Trophoblast cell (in vitro differentiated cells and primary cell): ENCODE data around the gene KLHDC10.

ENCODE experiments used
- DNase-seq, 2 donors: peaks; one replicate each; pipeline ENCODE4 v3.0.0-alpha.2; 2016
- H2AFZ ChIP-seq: 2 replicates; pipeline ENCODE4 v1.6.1; 2013; ENCODE audit warnings: low read length, moderate library complexity, mild to moderate bottlenecking; ENCODE audit not compliant: insufficient read depth, poor library complexity
- H2AK5ac ChIP-seq: 2 replicates; pipeline ENCODE4 v1.6.1; 2013; ENCODE audit warnings: mild to moderate bottlenecking, low read length
- H2BK120ac ChIP-seq: 2 replicates; pipeline ENCODE4 v1.6.1; 2013; ENCODE audit warnings: low read length, mild to moderate bottlenecking, moderate library complexity; ENCODE audit not compliant: insufficient read depth, poor library complexity
- H2BK12ac ChIP-seq: 2 replicates; pipeline ENCODE4 v1.6.1; 2013; ENCODE audit warnings: mild to moderate bottlenecking, low read length, moderate library complexity
- H2BK5ac ChIP-seq: 2 replicates; pipeline ENCODE4 v1.6.1; 2013; ENCODE audit warnings: low read length, low read depth, moderate library complexity, mild to moderate bottlenecking; ENCODE audit not compliant: poor library complexity
- H3K14ac ChIP-seq: 2 replicates; pipeline ENCODE4 v1.6.1; 2013; ENCODE audit warnings: mild to moderate bottlenecking, low read length
- H3K18ac ChIP-seq: 2 replicates; pipeline ENCODE4 v1.6.1; 2013; ENCODE audit warnings: mild to moderate bottlenecking, low read length
- H3K23ac ChIP-seq: 2 replicates; pipeline ENCODE4 v1.6.1; 2013; ENCODE audit warnings: low read length
- H3K27ac ChIP-seq: 2 replicates; pipeline ENCODE4 v1.5.1; 2013; ENCODE audit warnings: low read depth, mild to moderate bottlenecking, inconsistent platforms, low read length, moderate library complexity
- H3K27me3 ChIP-seq: 2 replicates; pipeline ENCODE4 v1.6.1; 2013; ENCODE audit warnings: inconsistent platforms, mild to moderate bottlenecking, low read length, moderate library complexity; ENCODE audit not compliant: insufficient read depth
- H3K36me3 ChIP-seq, 2 experiments: 1 replicate in 1 of 2; 2 replicates in 1 of 2; pipeline ENCODE4 v1.6.1; 2013; ENCODE audit warnings: low read length in 2 of 2, mild to moderate bottlenecking in 2 of 2, moderate library complexity in 1 of 2; ENCODE audit not compliant: insufficient read depth in 2 of 2, control insufficient read depth in 1 of 2
- H3K4ac ChIP-seq: 2 replicates; pipeline ENCODE4 v1.6.1; 2013; ENCODE audit warnings: low read depth, mild to moderate bottlenecking, low read length, moderate library complexity
- H3K4me1 ChIP-seq, 2 experiments: 1 replicate in 1 of 2; 2 replicates in 1 of 2; pipeline ENCODE4 v1.6.1; 2013; ENCODE audit warnings: low read length in 2 of 2, mild to moderate bottlenecking in 2 of 2, moderate library complexity in 1 of 2; ENCODE audit not compliant: insufficient read depth in 2 of 2, control insufficient read depth in 1 of 2
- H3K4me2 ChIP-seq: 2 replicates; pipeline ENCODE4 v1.6.1; 2013; ENCODE audit warnings: inconsistent platforms, mild to moderate bottlenecking, low read length, moderate library complexity
- H3K4me3 ChIP-seq: 2 replicates; pipeline ENCODE4 v1.5.1; 2013; ENCODE audit warnings: mild to moderate bottlenecking, low read depth, low read length, inconsistent platforms
- H3K79me1 ChIP-seq: one replicate; pipeline ENCODE4 v1.6.1; 2013; ENCODE audit warnings: low read length
- H3K79me2 ChIP-seq: 2 replicates; pipeline ENCODE4 v1.6.1; 2013; ENCODE audit warnings: low read length, mild to moderate bottlenecking; ENCODE audit not compliant: control insufficient read depth, insufficient read depth, poor library complexity
- H3K9ac ChIP-seq: 2 replicates; pipeline ENCODE4 v1.6.1; 2013; ENCODE audit warnings: mild to moderate bottlenecking, low read length
- H3K9me3 ChIP-seq: 2 replicates; pipeline ENCODE4 v1.6.1; 2013; ENCODE audit warnings: low read depth, mild to moderate bottlenecking, control low read depth, inconsistent platforms, low read length; ENCODE audit not compliant: insufficient read depth
- H4K12ac ChIP-seq: 2 replicates; pipeline ENCODE4 v1.6.1; 2013; ENCODE audit warnings: low read depth, mild to moderate bottlenecking, low read length, moderate library complexity
- H4K8ac ChIP-seq: 2 replicates; pipeline ENCODE4 v1.6.1; 2013; ENCODE audit warnings: low read depth, mild to moderate bottlenecking, low read length, moderate library complexity
- H4K91ac ChIP-seq: one replicate; pipeline ENCODE4 v1.6.1; 2013; ENCODE audit warnings: low read depth, mild to moderate bottlenecking, low read length, moderate library complexity
- WGBS: extraction: QIAGEN DNeasy Blood & Tissue Kit; methylation state at CpG from one replicate; pipeline ENCODE4 v1.1.7; 2013; ENCODE audit warnings: missing lambda C conversion rate; ENCODE audit not compliant: insufficient read length, insufficient coverage; ENCODE audit errors: extremely low coverage; 5-methylcytosine and 5-hydroxymethylcytosine counted together

Gene KLHDC10

DNA sequence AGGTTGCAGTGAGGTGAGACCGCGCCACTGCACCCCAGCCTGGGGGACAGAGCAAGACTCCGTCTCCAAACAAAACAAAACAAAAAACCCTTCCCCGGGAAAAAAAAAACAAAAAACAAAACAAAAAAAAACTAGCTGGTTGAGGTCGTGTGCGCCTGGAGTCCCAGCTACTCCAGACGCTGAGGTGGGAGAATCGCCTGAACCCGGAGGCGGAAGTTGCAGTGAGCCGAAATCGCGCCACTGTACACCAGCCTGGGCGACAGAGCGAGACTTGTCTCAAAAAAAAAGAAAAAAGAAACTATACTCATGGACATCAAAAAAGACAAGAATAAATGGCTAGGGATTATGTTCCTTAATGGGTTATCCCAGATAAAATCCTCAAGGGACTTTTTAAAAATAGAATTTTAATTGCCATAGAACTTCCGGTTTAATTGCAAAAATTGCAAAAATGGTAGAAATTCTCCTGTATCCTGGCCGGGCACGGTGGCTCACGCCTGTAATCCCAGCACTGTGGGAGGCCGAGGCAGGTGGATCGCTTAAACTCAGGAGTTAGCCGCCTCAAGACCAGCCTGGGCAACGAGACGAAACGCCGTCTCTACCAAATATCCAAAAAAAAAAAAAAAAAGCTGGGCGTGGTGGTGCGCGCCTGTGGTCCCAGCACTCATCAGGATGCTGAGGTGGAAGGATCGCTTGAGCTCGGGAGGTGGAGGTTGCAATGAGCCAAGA is 37.8 kb downstream of the KLHDC10 start:
- H3K4me3 ChIP-seq: no peak overlapping the region
- H3K4me2 ChIP-seq: no peak overlapping the region
- H4K12ac ChIP-seq: no peak overlapping the region
- H3K79me2 ChIP-seq: no peaks in the 10 kb centered on the region
- no peak overlapping the region for H4K8ac ChIP-seq
- H2AK5ac ChIP-seq: no peak overlapping the region
- WGBS: no CpG with 5 or more reads among the region's 31 CpGs
- no peak overlapping the region for H2BK12ac ChIP-seq
- no peaks in the 10 kb centered on the region for H3K36me3 ChIP-seq
- H3K27ac ChIP-seq: no peak overlapping the region
- no peaks in the 10 kb centered on the region for H3K27me3 ChIP-seq
- no peak overlapping the region for H3K23ac ChIP-seq
- no peak overlapping the region for H3K4ac ChIP-seq
- no peak overlapping the region for H2BK5ac ChIP-seq
- H3K9ac ChIP-seq: no peak overlapping the region
- H3K14ac ChIP-seq: no peak overlapping the region
- peak; percentile 59 to 61 for DNase-seq
- no peaks in the 10 kb centered on the region for H3K79me1 ChIP-seq
- H3K9me3 ChIP-seq: no peaks in the 10 kb centered on the region
- no peaks in the 10 kb centered on the region for H3K4me1 ChIP-seq
- no peak overlapping the region for H3K18ac ChIP-seq
- H4K91ac ChIP-seq: no peak overlapping the region
- no peak overlapping the region for H2AFZ ChIP-seq
- no peak overlapping the region for H2BK120ac ChIP-seq

DNA sequence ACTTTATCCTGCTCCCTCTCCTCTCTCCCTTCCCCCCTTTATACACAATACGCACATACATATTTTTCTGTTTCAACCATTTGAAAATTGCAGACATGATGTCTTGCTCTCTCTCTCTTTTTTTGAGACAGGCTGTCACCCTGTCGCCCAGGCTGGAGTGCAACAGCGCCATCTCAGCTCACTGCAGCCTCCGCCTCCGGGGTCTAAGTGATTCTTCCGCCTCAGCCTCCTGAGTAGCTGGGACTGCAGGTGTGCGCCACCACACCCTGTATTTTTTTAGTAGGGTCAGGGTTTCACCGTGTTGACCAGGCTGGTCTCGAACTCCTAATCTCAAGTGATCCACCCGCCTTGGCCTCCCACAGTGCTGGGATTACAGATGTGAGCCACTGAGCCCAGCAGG is 38.5 kb downstream of the KLHDC10 start:
- Histone ChIP-seq H3K4me3 (no peak overlapping the region), H2AFZ (no peak overlapping the region), H3K79me1 (no peaks in the 10 kb centered on the region), H3K27ac (no peak overlapping the region), H2AK5ac (no peak overlapping the region), H3K4me2 (no peak overlapping the region), H4K12ac (no peak overlapping the region), H3K9me3 (no peaks in the 10 kb centered on the region), H3K4me1 (no peaks in the 10 kb centered on the region), H3K23ac (no peak overlapping the region), H2BK5ac (no peak overlapping the region), H3K14ac (no peak overlapping the region), H3K79me2 (no peaks in the 10 kb centered on the region), H2BK120ac (no peak overlapping the region), H3K27me3 (no peaks in the 10 kb centered on the region), H4K91ac (no peak overlapping the region), H3K36me3 (no peaks in the 10 kb centered on the region), H3K4ac (no peak overlapping the region), H2BK12ac (no peak overlapping the region), H3K18ac (no peak overlapping the region), H3K9ac (no peak overlapping the region), H4K8ac (no peak overlapping the region)
- 100% methylated on average over 1 of the region's 10 CpGs for WGBS
- peak in 1 of 2 donors; percentile 42 for DNase-seq

- H3K27ac ChIP-seq: no peak overlapping the region
- peaks cover 0 to 3% of the 10 kb centered on the region in 2 experiments for H3K4me1 ChIP-seq
- H3K4me3 ChIP-seq: no peak overlapping the region
- H2AFZ ChIP-seq: no peak overlapping the region
- H2BK5ac ChIP-seq: no peak overlapping the region
- no CpG with 5 or more reads among the region's 2 CpGs for WGBS
- no peak overlapping the region for H4K12ac ChIP-seq
- no peaks in the 10 kb centered on the region for H3K79me2 ChIP-seq
- H3K9me3 ChIP-seq: no peaks in the 10 kb centered on the region
- no peak overlapping the region for H3K4ac ChIP-seq
- H3K4me2 ChIP-seq: no peak overlapping the region
- no peak overlapping the region for H3K18ac ChIP-seq
- no peak for DNase-seq
- no peak overlapping the region for H3K14ac ChIP-seq
- no peak overlapping the region for H4K8ac ChIP-seq
- no peak overlapping the region for H4K91ac ChIP-seq
- no peak overlapping the region for H2BK12ac ChIP-seq
- no peaks in the 10 kb centered on the region for H3K27me3 ChIP-seq
- H3K23ac ChIP-seq: no peak overlapping the region
- H2BK120ac ChIP-seq: no peak overlapping the region
- H3K36me3 ChIP-seq: no peaks in the 10 kb centered on the region
- H2AK5ac ChIP-seq: no peak overlapping the region
- H3K9ac ChIP-seq: no peak overlapping the region
- H3K79me1 ChIP-seq: no peaks in the 10 kb centered on the region
Observed at GRCh38 chr7:130112093-130112492, 41.8 kb downstream of the KLHDC10 start.

DNA sequence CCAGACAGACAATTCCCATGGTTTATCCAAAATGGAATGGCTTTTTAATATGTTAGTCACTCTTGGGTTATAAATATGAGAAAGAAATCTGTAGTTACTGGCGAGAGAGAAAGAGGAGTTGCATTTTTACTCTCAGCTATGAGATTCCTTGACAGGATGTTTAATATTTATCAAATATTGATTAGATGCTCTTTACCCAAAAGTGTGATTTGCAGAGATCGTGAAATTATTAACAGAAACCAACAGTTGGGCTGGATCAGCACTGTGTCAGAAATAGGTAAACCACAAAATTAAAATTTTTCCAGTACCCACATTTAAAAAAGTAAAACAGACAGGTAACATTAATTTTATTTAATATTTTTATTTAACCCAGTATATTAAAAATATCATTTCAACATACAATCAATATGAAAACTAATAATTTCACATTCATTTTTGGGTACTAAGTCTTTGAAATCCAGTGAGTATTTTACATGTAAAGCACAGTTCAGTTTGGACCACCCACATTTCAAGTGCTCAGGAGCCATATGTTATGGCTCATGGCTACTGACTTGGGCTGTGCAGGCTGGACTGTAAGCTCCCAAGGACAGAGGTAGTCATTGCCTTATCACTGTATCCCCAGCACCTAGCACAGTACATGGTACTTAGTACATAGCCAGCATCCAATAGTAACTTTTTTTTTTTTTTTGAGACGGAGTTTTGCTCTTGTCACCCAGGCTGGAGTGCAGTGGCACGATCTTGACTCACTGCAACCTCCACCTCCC is 42.5 kb downstream of the KLHDC10 start:
- no peak overlapping the region for H3K14ac ChIP-seq
- DNase-seq: peak; percentile 20 to 31
- no peak overlapping the region for H3K18ac ChIP-seq
- H3K79me1 ChIP-seq: no peaks in the 10 kb centered on the region
- no peak overlapping the region for H3K4me3 ChIP-seq
- H2BK5ac ChIP-seq: no peak overlapping the region
- no CpG with 5 or more reads among the region's 4 CpGs for WGBS
- H3K27ac ChIP-seq: no peak overlapping the region
- H3K4me2 ChIP-seq: no peak overlapping the region
- H4K12ac ChIP-seq: no peak overlapping the region
- no peak overlapping the region for H3K9ac ChIP-seq
- H4K8ac ChIP-seq: no peak overlapping the region
- H2BK12ac ChIP-seq: no peak overlapping the region
- no peaks in the 10 kb centered on the region for H3K27me3 ChIP-seq
- H2BK120ac ChIP-seq: no peak overlapping the region
- no peak overlapping the region for H2AFZ ChIP-seq
- H3K36me3 ChIP-seq: peaks cover 0 to 2% of the 10 kb centered on the region in 2 experiments
- no peaks in the 10 kb centered on the region for H3K9me3 ChIP-seq
- H3K23ac ChIP-seq: no peak overlapping the region
- no peaks in the 10 kb centered on the region for H3K79me2 ChIP-seq
- H3K4ac ChIP-seq: no peak overlapping the region
- no peak overlapping the region for H2AK5ac ChIP-seq
- peaks cover 0 to 3% of the 10 kb centered on the region in 2 experiments for H3K4me1 ChIP-seq
- no peak overlapping the region for H4K91ac ChIP-seq
